Measurements from ENCODE around the gene RBCK1.
"Not testable (repeated sequence)": the region's sequence is repeated elsewhere in the genome, so short reads cannot be mapped to it uniquely, and the experiment has no call there.

RBCK1 gene

GRCh38 chr20:376750-377149 lies 31.3 kb upstream of the RBCK1 start:
- DNase-seq = no peak

- DNase-seq = not testable (repeated sequence)
These were observed 30.5 kb upstream of the RBCK1 start for GRCh38 chr20:377578-377977.

GRCh38 chr20:378961-379336 lies 29.1 kb upstream of the RBCK1 start:
- DNase-seq = no peak

- peak; percentile 73 for DNase-seq
These were observed 27.1 kb upstream of the RBCK1 start for GRCh38 chr20:380763-381580.

GRCh38 chr20:381581-382290 lies 26.4 kb upstream of the RBCK1 start:
- DNase-seq = peak; percentile 61

- DNase-seq = no peak
These were observed 25.6 kb upstream of the RBCK1 start for GRCh38 chr20:382291-383115.

- no peak for DNase-seq
These were observed 24.2 kb upstream of the RBCK1 start for GRCh38 chr20:383889-384288.

- DNase-seq = no peak
These were observed 23.4 kb upstream of the RBCK1 start for GRCh38 chr20:384723-385122.

- no peak for DNase-seq
These were observed 22.7 kb upstream of the RBCK1 start for GRCh38 chr20:385448-385847.

GRCh38 chr20:386634-387033 lies 21.5 kb upstream of the RBCK1 start:
- DNase-seq = not testable (repeated sequence)

- no peak for DNase-seq
These were observed 20.6 kb upstream of the RBCK1 start for GRCh38 chr20:387520-387919.

- no peak for DNase-seq
These were observed 19.8 kb upstream of the RBCK1 start for GRCh38 chr20:388034-388994.

- DNase-seq = no peak
These were observed 18.9 kb upstream of the RBCK1 start for GRCh38 chr20:389220-389619.

GRCh38 chr20:391041-391711 lies 16.9 kb upstream of the RBCK1 start:
- no peak for DNase-seq

GRCh38 chr20:393296-393695 lies 14.8 kb upstream of the RBCK1 start:
- DNase-seq = not testable (repeated sequence)

- no peak for DNase-seq
These were observed 11.9 kb upstream of the RBCK1 start for GRCh38 chr20:396252-396618.

GRCh38 chr20:396619-397431 lies 11.3 kb upstream of the RBCK1 start:
- no peak for DNase-seq

GRCh38 chr20:397432-398237 lies 10.5 kb upstream of the RBCK1 start:
- DNase-seq = no peak

GRCh38 chr20:399182-399707 lies 8.9 kb upstream of the RBCK1 start:
- DNase-seq = no peak

GRCh38 chr20:400128-400453 lies 8.0 kb upstream of the RBCK1 start:
- DNase-seq = no peak
